Brain microvascular endothelial cell (primary cell): Measurements from ENCODE around the gene SEC61B.

Source experiments
- DNase-seq: peaks from one replicate; pipeline ENCODE4 v3.0.0-alpha.2; 2020
- H3K27ac ChIP-seq: fragments of 250-450 bp; sonication (Bioruptor Pico); 2 replicates; pipeline ENCODE4 v1.5.1; 2020; ENCODE audit warnings: mild to moderate bottlenecking, moderate library complexity
- H3K27me3 ChIP-seq: fragments of 250-450 bp; sonication (Bioruptor Pico); replicated peaks from 2 replicates; pipeline ENCODE4 v1.5.1; 2020; ENCODE audit warnings: mild to moderate bottlenecking
- H3K36me3 ChIP-seq: fragments of 250-450 bp; sonication (Bioruptor Pico); replicated peaks from 2 replicates; pipeline ENCODE4 v1.5.1; 2020; ENCODE audit warnings: mild to moderate bottlenecking
- H3K4me3 ChIP-seq: 2 replicates; pipeline ENCODE4 v1.5.1; 2011; ENCODE audit warnings: low read depth, mild to moderate bottlenecking, control low read depth, low read length, moderate library complexity
- CTCF ChIP-seq: IDR thresholded peaks from 2 replicates; pipeline ENCODE4 v1.5.1; 2011; ENCODE audit warnings: low read depth, mild to moderate bottlenecking, moderate library complexity, low read length, control low read depth, inconsistent platforms; ENCODE audit errors: missing control alignments
- in situ Hi-C: cut with HindIII; loops from 2 replicates; pipeline ENCODE4 v1.10.0; 2017; ENCODE audit warnings: low sequenced_read_pairs, low pct_ligation_motif_present

Gene SEC61B

GRCh38 chr9:99230206-99230605 is 8.1 kb downstream of the SEC61B start:
- no peak for DNase-seq
- peaks cover 60% of the 10 kb centered on the region for H3K36me3 ChIP-seq
- TF ChIP-seq CTCF: no peak
- no peaks in the 10 kb centered on the region for H3K27me3 ChIP-seq
- no peak overlapping the region for H3K4me3 ChIP-seq
- no peak overlapping the region for H3K27ac ChIP-seq
- in situ Hi-C loops: no loop called here

GRCh38 chr9:99231711-99232110 is 9.6 kb downstream of the SEC61B start:
- no peak overlapping the region for H3K27ac ChIP-seq
- no peak overlapping the region for H3K4me3 ChIP-seq
- peak; percentile 81 for TF ChIP-seq CTCF
- no peaks in the 10 kb centered on the region for H3K27me3 ChIP-seq
- in situ Hi-C loops: no loop called here
- peaks cover 49% of the 10 kb centered on the region for H3K36me3 ChIP-seq
- DNase-seq: no peak

GRCh38 chr9:99234618-99235017 is 12.5 kb downstream of the SEC61B start:
- no peak for DNase-seq
- no peak overlapping the region for H3K27ac ChIP-seq
- H3K4me3 ChIP-seq: no peak overlapping the region
- peaks cover 31% of the 10 kb centered on the region for H3K36me3 ChIP-seq
- no peaks in the 10 kb centered on the region for H3K27me3 ChIP-seq
- no peak for TF ChIP-seq CTCF
- in situ Hi-C loops: no loop called here

- no peak for TF ChIP-seq CTCF
- no peak for DNase-seq
- Histone ChIP-seq H3K36me3 (peaks cover 28% of the 10 kb centered on the region), H3K4me3 (no peak overlapping the region), H3K27ac (no peak overlapping the region), H3K27me3 (no peaks in the 10 kb centered on the region)
- in situ Hi-C loops: no loop called here
Observed at GRCh38 chr9:99235069-99235468, 13.0 kb downstream of the SEC61B start.

- in situ Hi-C loops: no loop called here
- DNase-seq: no peak
Observed at GRCh38 chr9:99235926-99236634, 14.0 kb downstream of the SEC61B start.

More at GRCh38 chr9:99235926-99236634, 14.0 kb downstream of the SEC61B start:
- TF ChIP-seq CTCF: no peak
- H3K36me3 ChIP-seq: peaks cover 19% of the 10 kb centered on the region
- H3K4me3 ChIP-seq: no peak overlapping the region
- no peaks in the 10 kb centered on the region for H3K27me3 ChIP-seq
- no peak overlapping the region for H3K27ac ChIP-seq
